Measurements from ENCODE around the gene ZNF107. TPM values are rescaled to one million over a fixed set of nuclear protein-coding genes. Genes with fewer than 3 reads are reported as not detected.

Gene ZNF107
- total and polyA plus RNA-seq, 2 donors (not counting 3 experiments of a cell fraction or from before 2014, with no cell fraction given): 0.77 to 5.8 TPM

GRCh38 chr7:64642875-64643274 is 23.1 kb upstream of the ZNF107 start:
- intact Hi-C loops (cut with micrococcal nuclease) (no loop called here), dilution Hi-C loops (cut with MboI; ENCODE audit: extremely low pct_ligation_motif_present, low sequenced_read_pairs) (no loop called here)
- Histone ChIP-seq H3K4me1 (ENCODE audit: control insufficient read depth, extremely low read depth, insufficient read depth, low read length) (no peaks in the 10 kb centered on the region), H4K20me1 (replicated peaks; ENCODE audit: control insufficient read depth, extremely low read depth, insufficient read depth, low read length) (no peaks in the 10 kb centered on the region), H3K9me3 (replicated peaks; ENCODE audit: control insufficient read depth, insufficient read depth, low read length) (no peaks in the 10 kb centered on the region), H3K36me3 (ENCODE audit: control insufficient read depth in 2 of 2, extremely low read depth in 1 of 2, insufficient read depth in 2 of 2, low read length in 2 of 2) (no peaks in the 10 kb centered on the region), H3K4me3 (replicated peaks in 1 of 3; ENCODE audit: insufficient read depth in 1 of 3, low read depth in 1 of 3, low read length in 3 of 3) (no peak overlapping the region), H3K27ac (ENCODE audit: insufficient read depth, low read depth, low read length) (no peak overlapping the region), H3K9ac (replicated peaks; ENCODE audit: extremely low read depth, insufficient read depth, low read length) (no peak overlapping the region), H3K4me2 (ENCODE audit: insufficient read depth, low read length) (no peak overlapping the region), H2AFZ (ENCODE audit: low read depth, low read length) (no peak overlapping the region), H3K27me3 (ENCODE audit: control insufficient read depth in 2 of 2, insufficient read depth in 2 of 2, low read length in 2 of 2) (no peaks in the 10 kb centered on the region), H3K9me1 (replicated peaks; ENCODE audit: control insufficient read depth, extremely low read depth, insufficient read depth, low read length) (no peaks in the 10 kb centered on the region), H3K79me2 (ENCODE audit: control insufficient read depth, insufficient read depth, low read length) (no peaks in the 10 kb centered on the region)
- no peak for FAIRE-seq
- BruUV-seq (replicated peaks): no TSS peak
- CTCF ChIA-PET: no interaction called here
- POLR2A ChIA-PET: no interaction called here
- TF ChIP-seq FOS (IDR thresholded peaks at IDR 0.05; ENCODE audit: borderline replicate concordance, insufficient read depth, low read length) (no peak), POLR2A (IDR thresholded peaks at IDR 0.05; ENCODE audit: low read depth, low read length) (no peak), GATA2 (IDR thresholded peaks at IDR 0.05; ENCODE audit: insufficient read depth, insufficient read length, low read depth, low read length) (no peak), MAX (IDR thresholded peaks at IDR 0.05; ENCODE audit: insufficient read depth, insufficient read length) (no peak), JUN (IDR thresholded peaks at IDR 0.05; ENCODE audit: borderline replicate concordance, insufficient read depth, insufficient read length, low read depth) (no peak), CTCF (IDR thresholded peaks at IDR 0.05; ENCODE audit: extremely low read depth in 1 of 2, insufficient read depth in 1 of 2, low read depth in 1 of 2, low read length in 2 of 2) (no peak), MYC (IDR thresholded peaks at IDR 0.05; ENCODE audit: low read depth, low read length) (no peak), EZH2 (IDR thresholded peaks at IDR 0.05; ENCODE audit: borderline replicate concordance, low read depth, low read length, severe bottlenecking) (no peak), POLR2AphosphoS5 (IDR thresholded peaks at IDR 0.05; ENCODE audit: insufficient read depth, low read depth, low read length) (no peak)
- DNase-seq (ENCODE audit: low read depth, low spot score): no peak
